GM23248 (cell line): Measurements from ENCODE around the gene ANXA11. TPM values are rescaled to one million over a fixed set of nuclear protein-coding genes. Genes with fewer than 3 reads are reported as not detected.

Source experiments
- DNase-seq: peaks from one replicate; pipeline ENCODE4 v3.0.0-alpha.2; 2015
- H2AFZ ChIP-seq: fragments of 200-600 bp; sonication (generic); 2 replicates; pipeline ENCODE4 v1.6.1; 2016; ENCODE audit warnings: antibody characterized with exemption
- H3F3A ChIP-seq: fragments of 200-600 bp; sonication (generic); 2 replicates; pipeline ENCODE4 v1.6.1; 2016; ENCODE audit warnings: mild to moderate bottlenecking, antibody characterized with exemption, mixed run types; ENCODE audit not compliant: insufficient read depth
- H3K27ac ChIP-seq: fragments of 200-600 bp; sonication (generic); 2 replicates; pipeline ENCODE4 v1.5.1; 2016; ENCODE audit warnings: mild to moderate bottlenecking
- H3K27me3 ChIP-seq: fragments of 200-600 bp; sonication (generic); replicated peaks from 2 replicates; pipeline ENCODE4 v1.6.1; 2016; ENCODE audit warnings: mild to moderate bottlenecking; ENCODE audit not compliant: insufficient read depth
- H3K36me3 ChIP-seq: fragments of 200-600 bp; sonication (generic); 2 replicates; pipeline ENCODE4 v1.6.1; 2016; ENCODE audit warnings: low read depth, mild to moderate bottlenecking
- H3K4me1 ChIP-seq: fragments of 200-600 bp; sonication (generic); 2 replicates; pipeline ENCODE4 v1.6.1; 2016; ENCODE audit warnings: mild to moderate bottlenecking; ENCODE audit not compliant: insufficient read depth
- H3K4me2 ChIP-seq: fragments of 200-600 bp; sonication (generic); one replicate; pipeline ENCODE4 v1.6.1; 2016; ENCODE audit warnings: mild to moderate bottlenecking; ENCODE audit not compliant: unreplicated experiment
- H3K4me3 ChIP-seq: fragments of 200-600 bp; sonication (generic); 2 replicates; pipeline ENCODE4 v1.5.1; 2016; ENCODE audit warnings: mild to moderate bottlenecking
- H3K79me2 ChIP-seq: fragments of 200-600 bp; sonication (generic); 2 replicates; pipeline ENCODE4 v1.6.1; 2016; ENCODE audit warnings: mild to moderate bottlenecking; ENCODE audit not compliant: insufficient read depth
- H3K9ac ChIP-seq: fragments of 200-600 bp; sonication (generic); 2 replicates; pipeline ENCODE4 v1.6.1; 2016; ENCODE audit warnings: mild to moderate bottlenecking
- H3K9me2 ChIP-seq: fragments of 200-600 bp; sonication (generic); 2 replicates; pipeline ENCODE4 v1.6.1; 2016; ENCODE audit warnings: mixed run types, mild to moderate bottlenecking, moderate library complexity; ENCODE audit not compliant: insufficient read depth
- H3K9me3 ChIP-seq: fragments of 200-600 bp; sonication (generic); one replicate; pipeline ENCODE4 v1.6.1; 2017; ENCODE audit warnings: low read depth
- H4K20me1 ChIP-seq: fragments of 200-600 bp; sonication (generic); 2 replicates; pipeline ENCODE4 v1.6.0; 2016; ENCODE audit not compliant: insufficient read depth
- EZH2 ChIP-seq: fragments of 200-600 bp; sonication (generic); IDR thresholded peaks from 2 replicates; pipeline ENCODE4 v1.6.1; 2018; ENCODE audit warnings: antibody characterized with exemption, mild to moderate bottlenecking; ENCODE audit not compliant: insufficient read depth, poor library complexity, severe bottlenecking
- EZH2phosphoT487 ChIP-seq: fragments of 200-600 bp; sonication (generic); IDR thresholded peaks from 2 replicates; pipeline ENCODE4 v1.6.1; 2018; ENCODE audit warnings: antibody characterized with exemption, moderate library complexity, mild to moderate bottlenecking, low read depth; ENCODE audit not compliant: insufficient read depth
- WGBS, 2 experiments: methylation state at CpG; one replicate each; pipeline ENCODE4 v1.1.6; 2015 to 2017; ENCODE audit warnings: low lambda C conversion rate in 2 of 2, low coverage in 1 of 2; ENCODE audit errors: missing lambda C conversion rate in 2 of 2; 5-methylcytosine and 5-hydroxymethylcytosine counted together
- in situ Hi-C: fragments of 300-500 bp; cut with MboI; formaldehyde crosslinking; loops from 2 replicates; pipeline ENCODE4 v1.15.0; 2020
- polyA plus RNA-seq: library from polyadenylated mRNA; unstranded; fragments of >200 nt; fragmentation: Nextera tagmentation; extraction: Ambion mirVana; gene quantifications from 2 replicates; pipeline ENCODE4 v1.2.1, GENCODE V29; 2016
- total RNA-seq: library from RNA; depleted of rRNA; stranded (reverse); fragments of >200 nt; shearing (Covaris generic); gene quantifications from 2 replicates; pipeline ENCODE4 v1.2.3, GENCODE V29; 2014

Gene ANXA11
- total and polyA plus RNA-seq, 2 experiments from 2014 or later, result 116 to 189 TPM

GRCh38 chr10:80122746-80123145 lies 82.6 kb downstream of the ANXA11 start:
- Histone ChIP-seq H3K27ac (peak overlapping the region; percentile 76), H3K36me3 (no peaks in the 10 kb centered on the region), H3K9me3 (no peaks in the 10 kb centered on the region), H3K9ac (peak overlapping the region; percentile 51), H3F3A (peaks cover 26% of the 10 kb centered on the region; the same call in 1 of the 2 replicates), H4K20me1 (no peaks in the 10 kb centered on the region), H3K79me2 (no peaks in the 10 kb centered on the region), H3K4me1 (peaks cover 11% of the 10 kb centered on the region), H2AFZ (no peak overlapping the region), H3K9me2 (no peaks in the 10 kb centered on the region), H3K27me3 (no peaks in the 10 kb centered on the region), H3K4me3 (no peak overlapping the region), H3K4me2 (peak overlapping the region; percentile 43)
- WGBS, 2 experiments, result 20 to 22% methylated on average over 2 of the region's 2 CpGs
- no peak for TF ChIP-seq EZH2
- no peak for TF ChIP-seq EZH2phosphoT487
- DNase-seq, result peak; percentile 86
- in situ Hi-C loops, result no loop called here

DNA sequence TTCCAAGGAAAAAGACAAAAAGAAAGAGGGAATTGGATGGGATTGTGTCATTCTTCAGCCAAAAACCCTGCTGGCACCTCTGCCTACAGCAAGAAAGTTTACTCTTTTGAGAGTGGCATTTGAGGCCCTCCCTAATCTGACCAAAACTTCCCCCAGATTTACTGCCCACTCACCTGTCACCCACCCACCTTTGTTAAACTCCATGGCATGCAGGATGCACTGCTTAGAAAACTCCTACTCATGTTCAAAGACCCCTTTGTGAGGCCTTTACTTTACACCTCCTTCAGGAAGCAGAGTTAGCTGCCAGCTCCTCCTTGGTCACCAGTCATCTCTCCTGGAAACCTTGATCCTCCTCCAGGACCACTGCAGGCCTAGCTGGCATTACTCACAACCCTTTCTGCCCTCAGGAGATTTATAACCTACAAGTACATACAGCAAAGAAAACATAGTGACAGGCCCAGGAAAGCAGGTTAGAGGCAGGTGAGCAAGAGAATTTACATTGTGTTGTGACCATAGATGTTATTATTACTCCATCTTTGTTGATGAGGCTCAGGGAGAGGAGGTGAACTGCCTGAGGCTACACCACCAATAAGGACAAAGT lies 83.1 kb downstream of the ANXA11 start:
- in situ Hi-C loops, result no loop called here
- peak overlapping the region; percentile 76 for H3K27ac ChIP-seq
- H3K4me1 ChIP-seq, result peaks cover 11% of the 10 kb centered on the region
- H4K20me1 ChIP-seq, result no peaks in the 10 kb centered on the region
- no peaks in the 10 kb centered on the region for H3K36me3 ChIP-seq
- no peaks in the 10 kb centered on the region for H3K9me3 ChIP-seq
- no peaks in the 10 kb centered on the region for H3K79me2 ChIP-seq
- peak overlapping the region; percentile 43 for H3K4me2 ChIP-seq
- peak overlapping the region; percentile 51 for H3K9ac ChIP-seq
- DNase-seq, result peak; percentile 70
- H3K4me3 ChIP-seq, result no peak overlapping the region
- no peaks in the 10 kb centered on the region for H3K9me2 ChIP-seq
- H3K27me3 ChIP-seq, result no peaks in the 10 kb centered on the region
- TF ChIP-seq EZH2 (no peak), EZH2phosphoT487 (no peak)
- H3F3A ChIP-seq, result peaks cover 26% of the 10 kb centered on the region; the same call in 1 of the 2 replicates
- no peak overlapping the region for H2AFZ ChIP-seq

DNA sequence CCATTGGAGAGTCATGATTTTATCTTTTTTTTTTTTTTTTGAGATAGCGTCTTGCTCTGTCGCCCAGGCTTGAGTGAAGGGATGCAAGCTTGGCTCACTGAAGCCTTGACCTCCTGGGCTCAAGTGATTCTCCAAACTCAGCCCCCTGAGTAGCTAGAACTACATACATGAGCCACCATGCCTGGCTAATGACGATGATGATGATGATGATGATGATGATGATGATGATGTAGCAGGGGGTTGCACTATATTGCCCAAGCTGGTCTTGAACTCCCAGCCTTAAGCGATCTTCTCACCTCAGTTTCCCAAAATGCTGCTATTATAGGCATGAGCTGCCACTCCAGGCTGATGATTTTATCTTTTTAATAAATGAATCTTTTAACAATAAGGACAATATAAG lies 86.7 kb downstream of the ANXA11 start:
- H3K79me2 ChIP-seq, result no peaks in the 10 kb centered on the region
- H3K27ac ChIP-seq, result no peak overlapping the region
- no peak for DNase-seq
- no peaks in the 10 kb centered on the region for H3K9me2 ChIP-seq
- no peaks in the 10 kb centered on the region for H3K9me3 ChIP-seq
- in situ Hi-C loops, result no loop called here
- no peaks in the 10 kb centered on the region for H4K20me1 ChIP-seq
- WGBS, 2 experiments, result 85 to 89% methylated on average over 4 of the region's 4 CpGs
- no peaks in the 10 kb centered on the region for H3K36me3 ChIP-seq
- peaks cover 26% of the 10 kb centered on the region; the same call in 1 of the 2 replicates for H3F3A ChIP-seq
- H3K9ac ChIP-seq, result no peak overlapping the region
- peaks cover 11% of the 10 kb centered on the region for H3K4me1 ChIP-seq
- H2AFZ ChIP-seq, result no peak overlapping the region
- no peak overlapping the region for H3K4me3 ChIP-seq
- no peak overlapping the region for H3K4me2 ChIP-seq
- no peaks in the 10 kb centered on the region for H3K27me3 ChIP-seq
- TF ChIP-seq EZH2, result no peak

DNA sequence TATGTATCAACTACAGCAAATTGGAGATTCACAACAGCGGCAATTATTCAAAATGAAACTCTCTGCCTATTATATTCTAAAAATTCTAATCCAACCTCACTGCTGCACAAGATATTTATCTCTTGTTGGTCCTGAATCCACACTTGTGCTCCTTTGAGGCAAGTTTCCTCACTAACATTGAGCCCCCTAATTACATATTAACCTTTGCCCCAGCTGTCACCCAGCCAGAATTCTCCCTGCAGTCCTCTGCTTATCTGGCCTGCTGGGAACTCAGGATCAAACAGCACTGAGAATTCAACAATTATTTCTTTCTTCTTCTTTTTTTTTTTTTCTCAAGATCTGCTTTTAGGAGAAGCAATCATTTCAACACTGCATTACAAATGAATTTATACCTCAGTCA lies 94.4 kb downstream of the ANXA11 start:
- no peak for TF ChIP-seq EZH2
- TF ChIP-seq EZH2phosphoT487, result no peak
- H3K27ac ChIP-seq, result no peak overlapping the region
- no peaks in the 10 kb centered on the region for H3F3A ChIP-seq
- H3K79me2 ChIP-seq, result no peaks in the 10 kb centered on the region
- peak overlapping the region; percentile 45 for H3K4me2 ChIP-seq
- DNase-seq, result no peak
- H3K4me1 ChIP-seq, result peaks cover 9% of the 10 kb centered on the region; the same call in 1 of the 2 replicates
- no peak overlapping the region for H3K9ac ChIP-seq
- H2AFZ ChIP-seq, result no peak overlapping the region; the same call in 1 of the 2 replicates
- H3K36me3 ChIP-seq, result no peaks in the 10 kb centered on the region
- WGBS, 2 experiments, result 63 to 78% methylated on average over 1 of the region's 1 CpG
- no peaks in the 10 kb centered on the region for H4K20me1 ChIP-seq
- no peaks in the 10 kb centered on the region for H3K27me3 ChIP-seq
- 0 out of 2 replicates have a peak overlapping the region, but pooled peaks have one; percentile 28 for H3K4me3 ChIP-seq
- H3K9me3 ChIP-seq, result no peaks in the 10 kb centered on the region
- no peaks in the 10 kb centered on the region for H3K9me2 ChIP-seq
- in situ Hi-C loops, result no loop called here
